Activated B cell treated with CpG ODN at 0.5 μM for 24 hours (primary cell): Measurements from ENCODE around the gene SHROOM4. TPM values are rescaled to one million over a fixed set of nuclear protein-coding genes. Genes with fewer than 3 reads are reported as not detected.

Experiments
- ATAC-seq: fragments of 200-7000 bp; cut with Tn5 transposase; one replicate; pipeline ENCODE4 v1.10.0; 2021; ENCODE audit warnings: low read depth, mild to moderate bottlenecking, moderate library complexity
- CTCF ChIA-PET: fragments of 350-600 bp; sonication (Branson Sonifier 250); formaldehyde crosslinking; loops from one replicate; lab custom pipeline; 2021; ENCODE audit warnings: antibody characterized with exemption; lab: Charles Lee
- POLR2A ChIA-PET: fragments of 350-600 bp; sonication (Branson Sonifier 250); formaldehyde crosslinking; loops from one replicate; lab custom pipeline; 2021; ENCODE audit warnings: antibody characterized with exemption; lab: Charles Lee
- DNase-seq: peaks from one replicate; pipeline ENCODE4 v3.0.0; 2022
- H3K27ac Mint-ChIP-seq: one replicate; pipeline ENCODE4 v1.8.0; 2020; ENCODE audit warnings: mixed read lengths
- H3K27me3 Mint-ChIP-seq: one replicate; pipeline ENCODE4 v1.8.0; 2021; ENCODE audit warnings: mixed read lengths
- H3K36me3 Mint-ChIP-seq: one replicate; pipeline ENCODE4 v1.8.0; 2021; ENCODE audit warnings: low read depth, mixed read lengths
- H3K4me1 Mint-ChIP-seq: one replicate; pipeline ENCODE4 v1.8.0; 2021; ENCODE audit warnings: mixed read lengths
- H3K4me3 Mint-ChIP-seq: one replicate; pipeline ENCODE4 v1.8.0; 2020; ENCODE audit warnings: mild to moderate bottlenecking, mixed read lengths
- H3K9me3 Mint-ChIP-seq: one replicate; pipeline ENCODE4 v1.8.0; 2020; ENCODE audit warnings: mixed read lengths
- intact Hi-C: fragments of 100-400 bp; cut with micrococcal nuclease; formaldehyde crosslinking; loops from one replicate; pipeline ENCODE4 v1.15.1; 2024
- total RNA-seq: library from RNA; stranded (reverse); gene quantifications from 2 replicates; pipeline ENCODE4 v1.2.3, GENCODE V29; 2022
- TF ChIP-seq, protein P1 (sequence below): fragments of 200-600 bp; IDR thresholded peaks from one replicate; pipeline ENCODE4 v1.8.0; 2022; ENCODE audit warnings: antibody characterized with exemption, mild to moderate bottlenecking

SHROOM4 gene
- total RNA-seq, 1 donor from 2014 or later, result not detected

GRCh38 chrX:50691820-50692219 is 122.2 kb downstream of the SHROOM4 start:
- H3K27ac Mint-ChIP-seq, result no peak overlapping the region
- TF ChIP-seq, protein P1, sequence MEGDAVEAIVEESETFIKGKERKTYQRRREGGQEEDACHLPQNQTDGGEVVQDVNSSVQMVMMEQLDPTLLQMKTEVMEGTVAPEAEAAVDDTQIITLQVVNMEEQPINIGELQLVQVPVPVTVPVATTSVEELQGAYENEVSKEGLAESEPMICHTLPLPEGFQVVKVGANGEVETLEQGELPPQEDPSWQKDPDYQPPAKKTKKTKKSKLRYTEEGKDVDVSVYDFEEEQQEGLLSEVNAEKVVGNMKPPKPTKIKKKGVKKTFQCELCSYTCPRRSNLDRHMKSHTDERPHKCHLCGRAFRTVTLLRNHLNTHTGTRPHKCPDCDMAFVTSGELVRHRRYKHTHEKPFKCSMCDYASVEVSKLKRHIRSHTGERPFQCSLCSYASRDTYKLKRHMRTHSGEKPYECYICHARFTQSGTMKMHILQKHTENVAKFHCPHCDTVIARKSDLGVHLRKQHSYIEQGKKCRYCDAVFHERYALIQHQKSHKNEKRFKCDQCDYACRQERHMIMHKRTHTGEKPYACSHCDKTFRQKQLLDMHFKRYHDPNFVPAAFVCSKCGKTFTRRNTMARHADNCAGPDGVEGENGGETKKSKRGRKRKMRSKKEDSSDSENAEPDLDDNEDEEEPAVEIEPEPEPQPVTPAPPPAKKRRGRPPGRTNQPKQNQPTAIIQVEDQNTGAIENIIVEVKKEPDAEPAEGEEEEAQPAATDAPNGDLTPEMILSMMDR, result no peak
- ChIA-PET CTCF (interaction anchor here (0.9 to 1.4 kb wide), 4 partner anchors 10 to 769 kb away, joined by 3 read pairs; no protein-coding TSS in a partner anchor), POLR2A (no interaction called here)
- no peaks in the 10 kb centered on the region for H3K27me3 Mint-ChIP-seq
- no peaks in the 10 kb centered on the region for H3K9me3 Mint-ChIP-seq
- no peaks in the 10 kb centered on the region for H3K4me1 Mint-ChIP-seq
- DNase-seq, result no peak
- H3K36me3 Mint-ChIP-seq, result no peaks in the 10 kb centered on the region
- no peak overlapping the region for H3K4me3 Mint-ChIP-seq
- intact Hi-C loops, result loop anchor here (1.0 to 2.0 kb wide), 2 partner anchors 211 to 297 kb away; no protein-coding TSS in a partner anchor
- peak; percentile 50 for ATAC-seq

- intact Hi-C loops, result no loop called here
- Mint-ChIP-seq H3K4me1 (no peaks in the 10 kb centered on the region), H3K27ac (no peak overlapping the region), H3K36me3 (no peaks in the 10 kb centered on the region), H3K9me3 (no peaks in the 10 kb centered on the region), H3K27me3 (no peaks in the 10 kb centered on the region), H3K4me3 (no peak overlapping the region)
- CTCF ChIA-PET, result no interaction called here
- POLR2A ChIA-PET, result no interaction called here
- ATAC-seq, result no peak
- TF ChIP-seq, protein P1, result no peak
- DNase-seq, result no peak
These were observed 129.1 kb downstream of the SHROOM4 start for GRCh38 chrX:50684871-50685270.

DNA sequence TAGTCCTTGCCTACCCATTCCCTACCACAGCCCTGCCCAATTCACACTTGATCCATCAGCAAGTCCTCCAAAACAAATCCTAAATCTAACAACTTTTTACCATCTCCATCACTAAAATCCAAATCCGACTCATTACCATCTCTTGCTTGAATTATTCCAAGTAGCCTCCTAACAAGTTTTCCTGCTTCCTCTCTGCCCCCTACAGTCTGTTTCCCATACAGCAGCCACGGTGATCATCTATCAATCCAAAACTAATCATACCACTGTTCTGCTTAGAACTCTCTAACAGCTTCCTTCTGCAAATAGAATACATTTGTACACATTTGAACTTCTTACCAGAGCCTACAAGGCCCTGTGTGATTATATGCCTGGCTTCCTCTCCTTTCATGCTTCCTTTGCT is 133.0 kb downstream of the SHROOM4 start:
- H3K27me3 Mint-ChIP-seq, result no peaks in the 10 kb centered on the region
- ChIA-PET CTCF (no interaction called here), POLR2A (no interaction called here)
- H3K9me3 Mint-ChIP-seq, result no peaks in the 10 kb centered on the region
- no peaks in the 10 kb centered on the region for H3K36me3 Mint-ChIP-seq
- ATAC-seq (no peak), DNase-seq (no peak)
- no peak overlapping the region for H3K4me3 Mint-ChIP-seq
- intact Hi-C loops, result no loop called here
- H3K4me1 Mint-ChIP-seq, result no peaks in the 10 kb centered on the region
- no peak overlapping the region for H3K27ac Mint-ChIP-seq
- TF ChIP-seq, protein P1, result no peak

DNA sequence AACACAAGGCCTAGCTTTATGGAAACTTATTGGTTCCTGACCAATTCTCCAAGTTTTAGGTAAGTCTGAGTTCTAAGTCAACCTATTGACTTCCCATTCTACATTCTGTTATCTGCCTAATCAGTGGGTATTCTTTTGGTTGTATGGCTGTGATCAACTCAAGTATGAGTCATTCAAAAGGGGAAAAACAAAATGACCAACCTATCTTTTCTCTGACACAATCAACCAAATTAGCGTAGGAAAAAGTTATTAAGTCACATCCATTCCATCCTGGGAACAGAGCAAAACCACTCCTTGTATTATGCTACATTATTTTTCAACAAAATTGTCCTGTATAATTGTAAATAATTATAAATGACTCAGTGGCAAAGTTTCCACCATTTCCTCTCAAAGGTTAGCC is 136.2 kb downstream of the SHROOM4 start:
- Mint-ChIP-seq H3K27ac (no peak overlapping the region), H3K9me3 (no peaks in the 10 kb centered on the region), H3K36me3 (no peaks in the 10 kb centered on the region), H3K4me3 (no peak overlapping the region), H3K4me1 (no peaks in the 10 kb centered on the region), H3K27me3 (peaks cover 2% of the 10 kb centered on the region)
- ATAC-seq (no peak), DNase-seq (no peak)
- ChIA-PET CTCF (interaction anchor here (1.6 kb wide), 1 partner anchor 13 kb away, joined by 3 read pairs; no protein-coding TSS in a partner anchor), POLR2A (no interaction called here)
- TF ChIP-seq, protein P1, result no peak
- intact Hi-C loops, result no loop called here

- Mint-ChIP-seq H3K27ac (no peak overlapping the region), H3K4me3 (no peak overlapping the region), H3K9me3 (no peaks in the 10 kb centered on the region), H3K4me1 (no peaks in the 10 kb centered on the region), H3K36me3 (no peaks in the 10 kb centered on the region), H3K27me3 (peaks cover 2% of the 10 kb centered on the region)
- ATAC-seq (no peak), DNase-seq (no peak)
- POLR2A ChIA-PET, result no interaction called here
- CTCF ChIA-PET, result no interaction called here
- intact Hi-C loops, result no loop called here
- TF ChIP-seq, protein P1, result no peak
These were observed 142.3 kb downstream of the SHROOM4 start for GRCh38 chrX:50671661-50672060.
